RWPE2 (cell line): ENCODE results near the gene TMEM18.

Experiments
- ATAC-seq: fragments of 200-7000 bp; cut with Tn5 transposase; 3 replicates; pipeline ENCODE4 v1.9.1; 2021; ENCODE audit warnings: low read depth
- DNase-seq: peaks from one replicate; pipeline ENCODE4 v3.0.0-alpha.2; 2020; ENCODE audit warnings: low spot score
- H3K27ac ChIP-seq: fragments of 450-650 bp; 2 replicates; pipeline ENCODE4 v1.5.1; 2017; ENCODE audit warnings: mild to moderate bottlenecking; ENCODE audit not compliant: poor library complexity, severe bottlenecking
- H3K27me3 ChIP-seq: fragments of 250-450 bp; sonication (Bioruptor Pico); 2 replicates; pipeline ENCODE4 v1.5.1; 2021; ENCODE audit warnings: mild to moderate bottlenecking, moderate library complexity; ENCODE audit not compliant: insufficient read depth, poor library complexity, severe bottlenecking
- H3K36me3 ChIP-seq: fragments of 250-450 bp; sonication (Bioruptor Pico); 2 replicates; pipeline ENCODE4 v1.5.1; 2020; ENCODE audit warnings: low read depth, mild to moderate bottlenecking, moderate library complexity
- H3K4me1 ChIP-seq: fragments of 250-450 bp; sonication (Bioruptor Pico); 2 replicates; pipeline ENCODE4 v1.5.1; 2021; ENCODE audit warnings: mild to moderate bottlenecking, moderate library complexity; ENCODE audit not compliant: insufficient read depth, poor library complexity, severe bottlenecking
- H3K4me3 ChIP-seq: fragments of 250-450 bp; sonication (Bioruptor Pico); 2 replicates; pipeline ENCODE4 v1.5.1; 2021; ENCODE audit warnings: mild to moderate bottlenecking, moderate library complexity; ENCODE audit not compliant: severe bottlenecking
- H3K9me3 ChIP-seq: fragments of 250-450 bp; sonication (Bioruptor Pico); 2 replicates; pipeline ENCODE4 v1.5.1; 2021; ENCODE audit warnings: mild to moderate bottlenecking, moderate library complexity; ENCODE audit not compliant: severe bottlenecking
- CTCF ChIP-seq: fragments of 450-650 bp; IDR thresholded peaks from one replicate; pipeline ENCODE4 v1.5.1; 2017; ENCODE audit warnings: mild to moderate bottlenecking, moderate library complexity; ENCODE audit not compliant: poor library complexity, severe bottlenecking

The TMEM18 gene

GRCh38 chr2:629961-630360, 47.2 kb downstream of the TMEM18 start:
- ATAC-seq = no peak
- no peaks in the 10 kb centered on the region for H3K27me3 ChIP-seq
- H3K4me1 ChIP-seq = peaks cover 6% of the 10 kb centered on the region
- H3K4me3 ChIP-seq = no peak overlapping the region
- no peak for TF ChIP-seq CTCF
- no peaks in the 10 kb centered on the region for H3K36me3 ChIP-seq
- DNase-seq = no peak
- H3K9me3 ChIP-seq = no peaks in the 10 kb centered on the region
- no peak overlapping the region for H3K27ac ChIP-seq

- Histone ChIP-seq H3K4me1 (peaks cover 6% of the 10 kb centered on the region), H3K36me3 (no peaks in the 10 kb centered on the region), H3K9me3 (no peaks in the 10 kb centered on the region), H3K27ac (no peak overlapping the region), H3K27me3 (no peaks in the 10 kb centered on the region), H3K4me3 (no peak overlapping the region)
- ATAC-seq = peak; percentile 98
- DNase-seq = no peak
- no peak for TF ChIP-seq CTCF
These were observed 48.6 kb downstream of the TMEM18 start for GRCh38 chr2:628651-629050.

- no peaks in the 10 kb centered on the region for H3K27me3 ChIP-seq
- peaks cover 6% of the 10 kb centered on the region for H3K4me1 ChIP-seq
- H3K9me3 ChIP-seq = no peaks in the 10 kb centered on the region
- ATAC-seq (no peak), DNase-seq (no peak)
- TF ChIP-seq CTCF = no peak
- no peak overlapping the region for H3K4me3 ChIP-seq
- no peaks in the 10 kb centered on the region for H3K36me3 ChIP-seq
- H3K27ac ChIP-seq = no peak overlapping the region
These were observed 49.2 kb downstream of the TMEM18 start for GRCh38 chr2:627926-628560.

GRCh38 chr2:627340-627709, 49.9 kb downstream of the TMEM18 start:
- H3K27ac ChIP-seq = no peak overlapping the region
- H3K9me3 ChIP-seq = no peaks in the 10 kb centered on the region
- no peaks in the 10 kb centered on the region for H3K27me3 ChIP-seq
- no peak for ATAC-seq
- no peak for TF ChIP-seq CTCF
- no peaks in the 10 kb centered on the region for H3K36me3 ChIP-seq
- H3K4me3 ChIP-seq = no peak overlapping the region
- peaks cover 6% of the 10 kb centered on the region for H3K4me1 ChIP-seq
- DNase-seq = no peak

- no peak for DNase-seq
- no peak for ATAC-seq
These were observed 50.5 kb downstream of the TMEM18 start for GRCh38 chr2:626491-627339.

More at GRCh38 chr2:626491-627339, 50.5 kb downstream of the TMEM18 start:
- Histone ChIP-seq H3K4me3 (no peak overlapping the region), H3K36me3 (no peaks in the 10 kb centered on the region), H3K9me3 (no peaks in the 10 kb centered on the region), H3K4me1 (peaks cover 6% of the 10 kb centered on the region), H3K27me3 (no peaks in the 10 kb centered on the region), H3K27ac (no peak overlapping the region)
- TF ChIP-seq CTCF = no peak
